ENCODE data around the gene JADE3. TPM values are rescaled to one million over a fixed set of nuclear protein-coding genes. Genes with fewer than 3 reads are reported as not detected.

The JADE3 gene
- total RNA-seq, 1 experiment from 2014 or later = 14.5 TPM

DNA sequence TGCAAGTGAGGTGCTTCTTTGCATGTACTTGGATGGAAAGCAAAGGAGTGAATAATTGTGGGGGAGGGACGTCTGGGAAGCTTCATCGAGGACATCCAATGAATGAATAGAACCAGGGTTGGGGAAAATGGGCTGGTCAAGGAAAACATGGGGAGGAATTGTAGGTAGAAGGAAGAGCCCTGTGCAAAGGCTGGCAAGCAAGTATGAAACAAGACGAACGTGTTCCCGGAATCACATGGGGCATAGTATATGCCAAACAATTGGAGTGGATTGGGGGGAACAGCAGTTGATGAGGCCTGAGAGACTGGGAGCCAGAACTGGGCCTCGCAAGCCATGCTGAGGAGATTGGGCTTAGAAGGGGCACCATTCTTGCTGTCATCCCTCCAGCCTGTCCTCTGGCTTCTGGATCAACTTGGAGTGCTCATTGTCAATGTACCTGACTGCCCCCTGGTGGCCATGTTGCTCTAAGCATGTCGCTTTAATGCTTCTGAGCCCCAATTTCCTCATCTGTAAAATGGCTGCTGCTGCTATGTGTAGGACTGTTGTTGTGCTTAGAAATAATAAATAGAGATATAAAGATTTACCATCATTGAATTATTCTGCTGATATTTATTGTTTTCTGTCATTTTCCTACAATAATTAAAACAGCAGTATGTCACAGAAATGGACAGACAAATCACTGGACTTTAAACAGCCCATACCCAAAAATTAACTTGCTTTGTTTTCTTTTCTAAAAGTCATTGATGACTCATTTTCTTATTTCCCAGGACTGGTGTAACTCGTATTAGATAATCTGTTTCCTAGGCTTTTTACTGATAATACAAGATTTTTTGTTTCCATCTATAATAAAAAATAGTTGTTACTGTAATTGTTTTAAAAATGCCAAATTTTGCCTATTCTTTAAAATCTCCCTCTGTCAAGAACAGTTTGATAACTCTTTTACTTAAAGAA, 66.4 kb downstream of the JADE3 start:
- in situ Hi-C loops (cut with HindIII; ENCODE audit: low pct_unique_long_range_greater_than_20kb, low sequenced_read_pairs) = no loop called here

DNA sequence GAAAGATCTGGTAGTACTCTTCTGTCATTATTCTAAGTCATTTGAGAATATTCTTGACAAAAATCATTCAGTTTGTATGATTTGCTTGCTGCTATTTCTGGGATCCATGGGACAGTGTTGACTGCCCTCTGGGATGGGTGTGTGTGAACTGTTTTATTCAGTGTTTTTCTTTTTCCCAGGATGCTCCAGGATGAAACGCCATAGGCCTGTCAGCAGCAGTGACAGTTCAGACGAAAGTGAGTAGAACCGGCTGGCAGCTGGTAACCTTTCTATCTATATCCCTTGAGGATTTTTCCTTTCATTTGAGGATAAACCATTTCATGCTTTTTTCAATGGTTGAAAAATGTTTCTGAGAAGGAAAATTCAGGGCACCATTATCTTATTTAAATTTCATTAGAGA, 72.5 kb downstream of the JADE3 start:
- DNase-seq (ENCODE audit: low read depth) = no peak
- in situ Hi-C loops (cut with HindIII; ENCODE audit: low pct_unique_long_range_greater_than_20kb, low sequenced_read_pairs) = no loop called here

More for the DNA sequence above, 66.4 kb downstream of the JADE3 start:
- DNase-seq (ENCODE audit: low read depth) = peak; percentile 69

DNA sequence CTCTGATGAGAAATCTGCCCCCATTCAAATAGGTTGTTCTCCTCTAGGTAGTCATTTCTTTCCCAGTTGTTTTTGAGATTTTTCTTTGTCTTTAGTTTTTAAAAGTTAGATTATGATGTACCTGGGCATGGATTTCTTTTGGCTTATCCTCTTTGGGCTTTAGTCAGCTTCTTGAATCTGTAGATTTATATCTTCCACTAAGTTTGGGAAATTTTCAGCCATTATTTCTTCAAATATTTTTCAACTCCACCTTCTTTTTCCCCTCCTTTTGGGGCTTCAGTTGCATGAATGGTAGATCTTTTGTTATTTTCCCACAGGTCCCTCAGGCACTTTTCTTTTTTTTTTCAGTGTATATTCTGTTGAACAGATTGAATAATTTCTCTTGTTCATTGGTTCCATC, 77.3 kb downstream of the JADE3 start:
- in situ Hi-C loops (cut with HindIII; ENCODE audit: low pct_unique_long_range_greater_than_20kb, low sequenced_read_pairs) = no loop called here
- DNase-seq (ENCODE audit: low read depth) = no peak

DNA sequence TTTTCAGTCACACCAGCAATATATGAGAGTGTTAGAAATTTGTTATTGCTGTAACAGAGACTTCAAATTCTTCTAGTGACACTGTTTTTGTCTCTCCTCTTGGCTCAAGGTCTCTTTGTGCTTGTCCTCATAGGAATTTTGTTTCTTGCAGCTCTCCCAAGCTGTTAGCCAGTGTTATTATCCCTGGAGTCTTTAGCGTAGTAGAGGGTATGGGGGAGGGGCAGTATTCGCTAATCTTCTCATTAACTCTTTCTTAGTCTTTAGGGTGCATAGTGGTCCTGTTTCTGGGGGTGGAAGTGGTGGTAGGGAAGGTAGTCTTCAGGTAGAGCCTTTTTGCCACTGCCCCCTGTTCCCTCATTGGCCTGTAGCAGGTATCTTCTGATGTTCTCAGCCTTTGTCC, 79.4 kb downstream of the JADE3 start:
- in situ Hi-C loops (cut with HindIII; ENCODE audit: low pct_unique_long_range_greater_than_20kb, low sequenced_read_pairs) = no loop called here

DNA sequence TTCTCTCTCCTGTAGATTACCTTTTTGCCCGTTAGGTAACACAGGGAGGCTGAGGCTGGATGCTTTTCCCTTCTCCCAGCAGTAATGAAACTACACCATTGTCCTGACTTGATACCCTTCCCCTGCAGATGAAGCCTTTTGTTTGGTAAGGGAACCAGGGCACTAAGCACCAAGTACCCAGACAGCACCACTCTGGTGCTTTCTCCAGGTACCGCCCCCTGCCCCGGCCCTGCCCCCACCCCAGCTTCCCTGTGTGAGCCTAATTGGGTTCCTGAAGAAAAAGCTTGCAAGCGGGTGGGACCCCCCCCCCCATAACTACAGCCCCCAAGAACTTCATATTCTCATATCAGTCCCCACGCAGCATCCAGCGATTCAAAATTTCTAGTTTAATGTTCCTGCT, 79.8 kb downstream of the JADE3 start:
- no peak for DNase-seq (ENCODE audit: low read depth)
- in situ Hi-C loops (cut with HindIII; ENCODE audit: low pct_unique_long_range_greater_than_20kb, low sequenced_read_pairs) = no loop called here

More for the DNA sequence above, 79.4 kb downstream of the JADE3 start:
- DNase-seq (ENCODE audit: low read depth) = no peak

DNA sequence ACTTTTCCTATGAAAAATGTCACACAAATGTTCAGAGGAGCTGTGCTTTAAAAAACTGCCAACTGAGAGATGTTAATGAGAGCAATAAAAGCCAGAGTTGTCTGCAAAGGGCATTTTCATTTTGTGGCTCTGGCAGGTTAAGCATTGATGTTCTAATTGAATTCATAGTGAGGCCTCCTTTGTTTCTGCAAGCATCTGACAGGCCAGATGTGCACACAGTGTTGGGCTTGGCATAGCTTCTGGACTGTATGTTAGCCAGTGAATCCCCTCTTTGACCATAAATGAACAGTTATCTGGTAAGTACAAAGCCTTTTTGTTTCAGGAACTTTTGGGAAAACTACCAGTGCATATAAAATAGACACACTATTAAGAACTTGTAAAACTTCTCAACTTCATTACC, 81.9 kb downstream of the JADE3 start:
- in situ Hi-C loops (cut with HindIII; ENCODE audit: low pct_unique_long_range_greater_than_20kb, low sequenced_read_pairs) = no loop called here
- no peak for DNase-seq (ENCODE audit: low read depth)

DNA sequence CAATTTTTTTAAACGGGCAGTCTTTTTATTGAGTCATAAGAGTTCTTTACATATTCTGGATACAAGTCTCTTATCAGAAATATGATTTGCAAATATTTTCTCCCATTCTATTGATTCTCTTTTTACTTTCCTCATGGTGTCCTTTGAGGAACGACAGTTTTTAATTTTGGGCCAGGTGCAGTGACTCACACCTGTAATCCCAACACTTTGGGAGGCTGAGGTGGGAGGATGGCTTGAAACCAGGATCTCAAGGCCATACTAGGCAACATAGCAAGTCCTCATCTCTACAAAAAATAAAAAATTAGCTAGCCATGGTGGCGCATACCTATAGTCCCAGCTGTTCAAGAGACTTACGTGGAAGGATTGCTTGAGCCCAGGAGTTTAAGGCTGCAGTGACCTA, 99.9 kb downstream of the JADE3 start:
- in situ Hi-C loops (cut with HindIII; ENCODE audit: low pct_unique_long_range_greater_than_20kb, low sequenced_read_pairs) = no loop called here
- DNase-seq (ENCODE audit: low read depth) = no peak

DNA sequence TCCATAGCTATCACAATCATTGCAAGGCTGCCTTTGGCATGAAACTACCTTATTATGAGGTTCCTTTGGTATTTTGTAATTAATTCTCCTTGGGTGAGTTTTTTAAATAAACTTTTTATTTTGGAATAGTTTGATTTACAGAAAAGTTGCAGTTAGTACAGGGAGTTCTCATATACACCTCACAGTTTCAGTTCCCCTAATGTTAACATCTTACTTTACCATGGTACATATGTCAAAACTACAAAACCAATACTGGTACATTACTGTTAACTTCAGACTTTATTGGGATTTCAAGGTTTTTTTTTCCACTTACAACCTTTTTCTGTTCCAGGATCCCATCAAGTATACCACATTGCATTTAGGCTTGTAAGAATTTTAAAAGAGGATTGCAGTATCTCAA, 114.0 kb downstream of the JADE3 start:
- no peak for DNase-seq (ENCODE audit: low read depth)
- in situ Hi-C loops (cut with HindIII; ENCODE audit: low pct_unique_long_range_greater_than_20kb, low sequenced_read_pairs) = no loop called here

DNA sequence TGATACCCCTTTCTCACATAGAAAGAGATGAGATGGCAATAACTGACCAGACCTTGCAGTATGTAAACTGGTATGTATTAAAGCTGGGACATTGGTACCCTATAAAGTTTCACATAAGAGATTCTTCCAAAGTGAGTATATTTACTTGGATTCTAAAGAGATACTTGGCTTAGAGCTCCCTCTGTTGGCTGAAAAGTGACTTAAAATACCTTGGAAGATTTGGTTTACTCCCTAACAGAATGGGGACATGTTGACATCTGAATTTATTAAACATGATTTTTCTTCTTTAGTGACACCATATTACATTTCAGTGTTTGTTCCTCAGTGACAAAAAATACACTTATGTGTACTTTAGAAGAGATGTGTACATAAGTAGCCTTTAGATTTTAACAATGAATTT, 118.1 kb downstream of the JADE3 start:
- in situ Hi-C loops (cut with HindIII; ENCODE audit: low pct_unique_long_range_greater_than_20kb, low sequenced_read_pairs) = no loop called here
- DNase-seq (ENCODE audit: low read depth) = peak; percentile 21

DNA sequence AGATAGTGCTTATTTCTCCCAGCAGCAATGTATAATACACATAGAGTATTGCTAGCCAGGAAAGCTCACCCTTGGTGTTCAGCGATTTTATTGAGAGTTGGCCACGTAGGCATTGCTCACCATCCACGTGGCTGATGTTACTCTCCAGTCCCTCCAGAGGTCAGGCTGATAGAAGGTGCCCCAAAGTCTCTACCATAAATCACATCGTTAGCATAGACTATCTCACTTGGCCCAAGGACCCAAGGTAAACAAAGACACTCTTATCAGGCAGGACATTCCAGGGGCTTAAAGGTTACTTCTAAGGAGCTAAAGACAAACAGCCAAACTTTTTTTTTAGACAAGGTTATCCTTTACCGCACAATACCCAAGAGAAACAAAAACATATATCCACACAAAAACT, 135.8 kb downstream of the JADE3 start:
- DNase-seq (ENCODE audit: low read depth) = no peak
- in situ Hi-C loops (cut with HindIII; ENCODE audit: low pct_unique_long_range_greater_than_20kb, low sequenced_read_pairs) = no loop called here

DNA sequence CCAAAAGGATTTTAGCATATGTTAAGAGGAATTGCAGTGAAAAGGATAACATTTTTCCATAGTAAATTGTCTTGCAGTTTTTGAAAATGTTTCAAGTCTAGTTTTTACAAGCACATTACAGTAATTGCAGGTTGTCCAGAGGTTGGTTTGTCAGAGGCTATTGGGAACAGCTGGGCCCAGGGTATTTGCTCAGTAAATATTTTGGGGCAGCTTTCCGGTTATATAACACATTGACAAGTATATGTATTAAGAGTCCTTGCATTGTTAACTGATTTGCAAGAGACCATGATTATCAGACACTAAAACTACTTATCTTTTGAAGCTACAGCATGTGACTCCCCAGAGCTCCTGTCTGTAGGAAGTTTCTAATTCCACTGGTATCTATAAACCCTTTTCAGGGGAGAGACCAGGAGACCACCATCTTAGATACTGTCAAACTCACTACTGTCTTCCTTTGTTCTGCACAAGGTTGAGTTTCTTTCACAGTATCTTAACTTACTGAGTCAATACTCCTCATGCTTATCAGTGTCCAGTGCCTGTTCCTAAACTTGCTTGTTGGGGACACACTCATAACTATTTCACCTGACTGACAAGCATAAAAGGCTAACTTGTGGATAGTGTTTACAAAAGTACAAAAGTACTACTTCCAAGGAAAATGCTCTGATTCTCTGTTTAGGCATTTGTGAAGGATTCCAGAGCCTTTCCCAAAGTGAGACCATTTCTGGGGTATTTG, 147.1 kb downstream of the JADE3 start:
- no peak for DNase-seq (ENCODE audit: low read depth)
- in situ Hi-C loops (cut with HindIII; ENCODE audit: low pct_unique_long_range_greater_than_20kb, low sequenced_read_pairs) = no loop called here

DNA sequence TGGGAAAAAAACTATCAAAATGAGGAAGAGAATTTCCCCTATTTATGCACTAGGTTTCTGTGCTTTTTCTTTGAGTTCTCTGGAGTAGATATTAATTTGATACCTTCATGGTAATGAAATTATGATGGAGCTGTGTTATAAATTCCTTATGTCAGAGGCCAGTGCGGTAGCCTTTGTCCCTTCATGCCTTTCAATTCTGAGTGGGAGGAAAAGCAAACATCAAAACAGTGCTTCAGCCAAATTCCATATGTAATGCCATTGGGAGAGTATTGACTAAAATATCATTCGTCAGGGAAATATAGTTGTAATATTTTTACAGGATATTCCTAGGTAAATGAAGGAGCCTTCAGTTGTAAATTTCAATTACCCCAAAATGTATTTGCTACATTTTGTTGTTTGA, 148.5 kb downstream of the JADE3 start:
- no peak for DNase-seq (ENCODE audit: low read depth)
- in situ Hi-C loops (cut with HindIII; ENCODE audit: low pct_unique_long_range_greater_than_20kb, low sequenced_read_pairs) = no loop called here

DNA sequence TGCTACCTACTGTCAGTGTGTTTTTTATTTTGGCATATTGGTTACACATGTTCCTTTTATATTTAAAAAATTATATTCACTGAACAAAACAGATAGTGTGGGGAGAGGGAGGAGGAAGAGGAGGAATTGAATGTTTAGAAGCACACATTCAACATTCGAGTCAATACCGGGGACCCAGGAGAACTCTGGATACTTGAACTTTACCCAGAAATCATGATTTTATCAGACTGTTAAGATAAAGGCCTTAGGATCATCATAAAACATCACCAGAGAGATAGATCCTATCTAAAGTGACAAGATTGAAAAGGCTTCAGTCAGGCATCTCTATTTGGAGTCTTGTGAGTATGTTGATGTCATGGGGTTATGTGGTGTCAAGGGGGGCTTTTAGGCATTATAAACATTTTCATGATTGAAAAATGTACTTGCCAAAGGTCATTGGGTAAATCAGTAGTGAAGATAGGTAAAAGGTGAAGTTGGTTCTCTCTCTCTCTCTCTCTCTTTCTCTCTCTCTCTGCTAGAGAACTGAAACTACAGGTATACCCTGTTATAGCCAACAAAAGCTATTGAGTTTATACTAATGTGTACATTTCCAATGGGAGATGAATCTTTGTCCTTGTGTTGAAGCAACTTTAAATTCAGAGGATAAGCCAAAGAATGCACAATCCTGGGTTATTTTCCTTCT, 149.2 kb downstream of the JADE3 start:
- no peak for DNase-seq (ENCODE audit: low read depth)

DNA sequence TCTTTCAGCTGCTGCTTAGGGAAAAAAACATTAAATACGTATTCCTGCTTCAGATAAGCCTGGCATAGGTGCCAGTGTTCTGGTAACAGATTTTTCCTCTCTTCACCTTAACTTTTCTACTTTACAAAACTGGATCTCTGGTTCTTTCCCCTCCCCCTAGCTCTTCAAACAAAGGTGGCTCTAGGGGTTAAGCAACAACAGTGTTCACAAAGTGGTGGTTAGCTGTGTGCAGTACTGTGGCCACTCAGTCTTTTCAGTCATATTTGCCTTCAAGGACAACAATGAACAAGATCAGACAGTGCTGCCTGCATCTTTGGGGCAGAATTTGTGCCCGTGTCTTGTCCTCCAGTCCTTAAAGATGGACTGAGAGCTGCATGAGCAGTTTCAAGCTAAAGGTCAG, 151.0 kb downstream of the JADE3 start:
- DNase-seq (ENCODE audit: low read depth) = no peak
- in situ Hi-C loops (cut with HindIII; ENCODE audit: low pct_unique_long_range_greater_than_20kb, low sequenced_read_pairs) = no loop called here

More for the DNA sequence above, 149.2 kb downstream of the JADE3 start:
- in situ Hi-C loops (cut with HindIII; ENCODE audit: low pct_unique_long_range_greater_than_20kb, low sequenced_read_pairs) = no loop called here

DNA sequence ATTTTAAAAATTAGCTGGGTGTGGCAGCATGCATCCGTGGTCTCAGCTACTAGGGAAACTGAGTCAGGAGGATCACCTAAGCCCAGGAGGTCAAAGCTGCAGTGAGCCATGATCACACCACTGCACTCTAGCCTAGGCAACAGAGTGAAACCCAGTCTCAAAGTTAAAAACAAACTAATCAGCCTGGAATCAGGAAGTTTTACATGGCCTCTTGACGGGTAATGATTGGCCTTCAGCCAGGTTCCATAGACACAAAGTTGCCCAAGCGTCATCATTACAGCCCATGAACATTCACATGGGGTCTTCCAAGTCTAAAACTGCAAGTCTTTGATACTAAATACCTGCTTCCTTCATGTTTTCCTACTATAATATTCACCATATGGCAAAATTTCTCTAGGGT, 156.0 kb downstream of the JADE3 start:
- DNase-seq (ENCODE audit: low read depth) = no peak
- in situ Hi-C loops (cut with HindIII; ENCODE audit: low pct_unique_long_range_greater_than_20kb, low sequenced_read_pairs) = no loop called here

DNA sequence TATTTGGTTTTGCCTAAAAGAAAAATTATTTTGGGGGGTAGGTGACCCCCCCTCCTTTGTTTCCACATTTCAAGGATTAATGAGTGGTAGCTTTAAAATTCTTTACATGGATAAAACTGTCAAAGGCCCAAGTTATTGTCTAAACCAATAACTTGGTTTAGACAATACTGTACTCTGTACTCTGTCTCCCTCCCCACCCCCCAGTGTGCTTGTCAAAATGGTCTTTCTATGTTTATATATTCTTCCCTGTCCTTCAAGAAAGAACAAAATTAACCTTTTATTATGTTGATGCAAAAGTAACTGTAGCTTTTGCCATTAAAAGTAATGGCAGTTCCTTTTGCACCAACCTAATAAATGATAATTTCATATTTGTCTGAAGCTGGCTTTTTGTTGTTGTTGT, 156.5 kb downstream of the JADE3 start:
- DNase-seq (ENCODE audit: low read depth) = no peak
- in situ Hi-C loops (cut with HindIII; ENCODE audit: low pct_unique_long_range_greater_than_20kb, low sequenced_read_pairs) = no loop called here

DNA sequence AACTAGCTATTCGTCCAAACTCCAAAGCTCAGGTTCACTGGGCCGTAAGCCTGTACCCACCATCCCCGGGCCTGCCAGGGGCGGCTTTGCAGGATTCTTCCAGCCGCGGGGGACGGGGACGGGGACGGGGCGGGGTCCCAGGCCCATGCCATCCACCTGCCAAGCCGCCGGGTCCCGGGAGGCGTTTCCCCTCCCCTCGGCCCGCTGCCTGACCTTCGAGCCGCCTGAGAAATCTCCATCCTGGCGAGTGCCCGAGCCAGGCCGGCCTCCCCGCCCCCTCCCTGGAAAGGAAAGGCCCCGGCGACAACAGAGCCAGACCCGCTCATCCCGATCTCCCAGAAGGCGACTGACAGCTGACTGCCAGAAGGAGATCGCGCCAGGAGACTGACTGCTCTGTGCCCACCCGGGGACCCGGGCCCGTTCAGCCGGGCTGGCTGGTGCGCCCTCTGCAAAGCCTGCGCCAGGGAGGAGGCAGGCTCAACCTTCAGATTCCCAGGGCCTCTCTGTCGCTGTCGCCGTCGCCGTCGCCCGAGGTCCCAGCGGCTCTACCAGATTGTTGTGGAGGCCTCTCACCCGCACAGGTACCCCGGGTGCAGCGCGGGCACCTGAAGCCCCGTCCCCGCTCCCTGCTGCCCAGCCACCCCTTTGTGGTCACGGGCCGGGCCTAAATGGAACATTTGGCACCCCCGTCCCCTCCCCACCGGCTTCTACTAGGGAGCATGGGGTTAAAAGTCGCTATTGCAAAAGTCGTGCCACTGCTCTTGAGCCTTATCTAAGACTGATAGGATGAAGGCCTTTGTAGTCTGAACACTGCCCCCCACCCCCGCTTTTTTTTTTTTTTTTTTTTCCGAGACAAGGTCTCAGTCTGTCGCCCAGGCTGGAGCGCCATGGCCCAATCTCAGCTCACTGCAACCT, 166.2 kb downstream of the JADE3 start, which contains the start of gene RGN:
Gene RGN, plus strand, starts transcription at position 315 of the 915 bp plus-strand sequence. CDS start 2,702 bp downstream, outside the sequence.
- DNase-seq (ENCODE audit: low read depth) = no peak

More for the DNA sequence above, 166.2 kb downstream of the JADE3 start, which contains the start of gene RGN:
- in situ Hi-C loops (cut with HindIII; ENCODE audit: low pct_unique_long_range_greater_than_20kb, low sequenced_read_pairs) = no loop called here

Measured in Caki2 (cell line).